ENCODE data around the gene TNFRSF19. TPM values are rescaled to one million over a fixed set of nuclear protein-coding genes. Genes with fewer than 3 reads are reported as not detected.
A peak's percentile ranks its signal among the peaks of the same experiment; 100 is the strongest.

Gene TNFRSF19
- total RNA-seq, 1 experiment from 2014 or later = 0.06 TPM

- POLR2A ChIA-PET (ENCODE audit: low non-redundant PET) = no interaction called here
- DNase-seq (ENCODE audit: low spot score) = no peak
- no peaks in the 10 kb centered on the region for H3K9me3 ChIP-seq (ENCODE audit: low read depth, low read length, poor library complexity, severe bottlenecking)
- no peaks in the 10 kb centered on the region for H3K4me1 ChIP-seq (ENCODE audit: insufficient read depth, low read length, poor library complexity, severe bottlenecking)
- no peak overlapping the region for H3K27ac ChIP-seq (ENCODE audit: low read depth, low read length, poor library complexity, severe bottlenecking)
- CTCF ChIA-PET = no interaction called here
- intact Hi-C loops (cut with micrococcal nuclease; ENCODE audit: unreplicated experiment) = no loop called here
- no TSS peak for BruUV-seq (replicated peaks)
- H3K4me3 ChIP-seq (ENCODE audit: low read depth, low read length, poor library complexity, severe bottlenecking) = no peak overlapping the region
- H3K36me3 ChIP-seq (ENCODE audit: insufficient read depth, low read length, poor library complexity, severe bottlenecking) = no peaks in the 10 kb centered on the region
- H3K27me3 ChIP-seq (replicated peaks; ENCODE audit: insufficient read depth, low read depth, low read length, poor library complexity) = peaks cover 5% of the 10 kb centered on the region
- TF ChIP-seq EZH2 (IDR thresholded peaks at IDR 0.05; ENCODE audit: borderline replicate concordance, low read depth, low read length, poor library complexity, severe bottlenecking) (no peak), CTCF (conservative IDR thresholded peaks at IDR 0.05; ENCODE audit: low read depth, low read length) (0 out of 2 replicates have a peak, but pooled peaks have one; percentile 15)
These were observed 29.1 kb downstream of the TNFRSF19 start for GRCh38 chr13:23599083-23599925.

GRCh38 chr13:23600100-23600499 lies 29.9 kb downstream of the TNFRSF19 start:
- Histone ChIP-seq H3K4me3 (ENCODE audit: low read depth, low read length, poor library complexity, severe bottlenecking) (no peak overlapping the region), H3K36me3 (ENCODE audit: insufficient read depth, low read length, poor library complexity, severe bottlenecking) (no peaks in the 10 kb centered on the region), H3K4me1 (ENCODE audit: insufficient read depth, low read length, poor library complexity, severe bottlenecking) (no peaks in the 10 kb centered on the region), H3K27me3 (replicated peaks; ENCODE audit: insufficient read depth, low read depth, low read length, poor library complexity) (peaks cover 5% of the 10 kb centered on the region), H3K27ac (ENCODE audit: low read depth, low read length, poor library complexity, severe bottlenecking) (no peak overlapping the region), H3K9me3 (ENCODE audit: low read depth, low read length, poor library complexity, severe bottlenecking) (no peaks in the 10 kb centered on the region)
- TF ChIP-seq CTCF (conservative IDR thresholded peaks at IDR 0.05; ENCODE audit: low read depth, low read length) (no peak), EZH2 (IDR thresholded peaks at IDR 0.05; ENCODE audit: borderline replicate concordance, low read depth, low read length, poor library complexity, severe bottlenecking) (no peak)
- CTCF ChIA-PET = no interaction called here
- intact Hi-C loops (cut with micrococcal nuclease; ENCODE audit: unreplicated experiment) = no loop called here
- POLR2A ChIA-PET (ENCODE audit: low non-redundant PET) = no interaction called here
- no TSS peak for BruUV-seq (replicated peaks)
- no peak for DNase-seq (ENCODE audit: low spot score)

- TF ChIP-seq CTCF (conservative IDR thresholded peaks at IDR 0.05; ENCODE audit: low read depth, low read length) (no peak), EZH2 (IDR thresholded peaks at IDR 0.05; ENCODE audit: borderline replicate concordance, low read depth, low read length, poor library complexity, severe bottlenecking) (no peak)
- Histone ChIP-seq H3K4me3 (ENCODE audit: low read depth, low read length, poor library complexity, severe bottlenecking) (no peak overlapping the region), H3K27me3 (replicated peaks; ENCODE audit: insufficient read depth, low read depth, low read length, poor library complexity) (peaks cover 5% of the 10 kb centered on the region), H3K9me3 (ENCODE audit: low read depth, low read length, poor library complexity, severe bottlenecking) (no peaks in the 10 kb centered on the region), H3K36me3 (ENCODE audit: insufficient read depth, low read length, poor library complexity, severe bottlenecking) (no peaks in the 10 kb centered on the region), H3K4me1 (ENCODE audit: insufficient read depth, low read length, poor library complexity, severe bottlenecking) (no peaks in the 10 kb centered on the region), H3K27ac (ENCODE audit: low read depth, low read length, poor library complexity, severe bottlenecking) (no peak overlapping the region)
- POLR2A ChIA-PET (ENCODE audit: low non-redundant PET) = no interaction called here
- CTCF ChIA-PET = no interaction called here
- no peak for DNase-seq (ENCODE audit: low spot score)
- no TSS peak for BruUV-seq (replicated peaks)
- intact Hi-C loops (cut with micrococcal nuclease; ENCODE audit: unreplicated experiment) = no loop called here
These were observed 30.3 kb downstream of the TNFRSF19 start for GRCh38 chr13:23600534-23600933.
